OCI-LY1 (cell line): ENCODE results near the gene JAKMIP1.

Experiments used
- CTCF ChIP-seq: fragments of 200-600 bp; sonication (generic), shearing (Covaris generic); IDR thresholded peaks from 2 replicates; pipeline ENCODE4 v1.5.1; 2017; ENCODE audit warnings: mild to moderate bottlenecking, antibody characterized with exemption, low read length, moderate library complexity, mixed read lengths
- EZH2 ChIP-seq: fragments of 200-600 bp; sonication (generic), shearing (Covaris generic); IDR thresholded peaks from 2 replicates; pipeline ENCODE4 v1.8.0; 2017; ENCODE audit warnings: borderline replicate concordance, mixed run types, mild to moderate bottlenecking, antibody characterized with exemption, low read length, moderate library complexity, mixed read lengths

DNA sequence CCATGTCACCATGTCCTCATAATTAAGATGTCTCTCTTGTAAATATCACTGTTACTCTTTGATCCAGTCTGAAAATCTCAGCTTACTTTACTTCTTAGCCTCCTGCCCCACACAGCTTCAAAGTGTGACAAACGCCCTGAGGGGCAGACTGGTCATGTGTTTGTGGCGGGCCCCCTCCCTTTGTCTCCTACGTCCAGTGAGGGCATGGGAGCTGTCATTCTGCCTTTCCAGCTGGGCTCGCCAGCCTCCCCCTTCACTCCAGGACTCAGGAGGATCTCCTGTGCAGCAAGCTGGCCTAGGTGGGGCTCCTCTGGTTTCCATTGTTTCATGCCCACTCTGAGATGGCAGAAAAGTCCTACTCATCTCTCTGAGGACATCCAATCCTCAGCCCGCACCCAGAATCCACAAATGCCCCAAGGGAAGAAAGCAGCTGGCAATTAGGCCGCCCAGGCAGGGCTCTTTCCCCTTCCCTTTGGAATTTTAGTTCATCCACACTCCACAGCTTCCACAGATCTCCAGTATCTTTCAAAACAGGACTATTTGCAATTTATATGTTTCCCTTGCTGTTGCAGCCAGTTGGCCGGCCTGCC is 95.7 kb downstream of the JAKMIP1 start:
- no peak for TF ChIP-seq CTCF
- no peak for TF ChIP-seq EZH2
